Urothelium cell line (cell line): ENCODE data around the gene ARHGAP25.

Experiments used
- DNase-seq: peaks from one replicate; pipeline ENCODE4 v3.0.0; 2011; ENCODE audit warnings: low spot score, mixed read lengths
- FAIRE-seq: peaks from 2 replicates; lab custom pipeline; 2011; peaks lifted over from hg19 to GRCh38; lab: Jason Lieb, UNC

ARHGAP25 gene

DNA sequence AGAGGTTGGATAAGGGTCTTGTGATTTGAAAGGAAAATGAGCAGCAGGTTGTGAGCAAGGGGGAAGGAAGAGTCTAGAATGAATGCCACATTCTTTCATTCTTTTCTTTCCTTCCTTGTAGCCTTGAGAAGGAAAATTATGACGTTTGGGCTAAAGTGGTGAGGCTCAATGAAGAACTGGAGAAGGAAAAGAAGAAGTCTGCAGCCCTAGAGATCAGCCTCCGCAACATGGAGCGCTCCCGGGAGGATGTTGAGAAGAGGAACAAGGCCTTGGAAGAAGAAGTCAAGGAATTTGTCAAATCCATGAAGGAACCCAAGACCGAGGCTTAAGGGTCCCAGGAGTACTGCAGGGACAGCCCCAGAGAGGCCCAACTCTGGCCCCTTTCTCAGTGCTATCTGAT, 91.3 kb downstream of the ARHGAP25 start:
- no peak for DNase-seq
- FAIRE-seq: no peak

DNA sequence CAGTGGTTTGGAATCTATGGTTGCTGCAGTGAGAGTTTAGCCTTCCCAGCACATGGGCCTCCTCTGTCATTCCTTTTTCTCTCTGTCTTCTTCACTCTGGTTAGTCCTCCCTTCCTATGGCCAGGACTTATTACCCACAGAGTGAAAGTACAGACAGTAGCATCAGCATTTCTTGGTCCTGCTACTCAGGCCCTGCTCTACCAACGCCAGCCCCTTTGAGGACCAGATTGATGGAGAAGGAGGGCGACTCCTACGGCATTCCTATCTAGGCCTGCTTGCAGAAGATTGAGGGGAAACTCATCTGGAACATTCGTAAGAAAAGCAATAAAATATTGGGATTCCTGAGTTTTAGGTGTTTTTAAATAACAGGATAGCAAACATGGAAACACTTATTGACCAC, 93.1 kb downstream of the ARHGAP25 start:
- FAIRE-seq (no peak), DNase-seq (no peak)

DNA sequence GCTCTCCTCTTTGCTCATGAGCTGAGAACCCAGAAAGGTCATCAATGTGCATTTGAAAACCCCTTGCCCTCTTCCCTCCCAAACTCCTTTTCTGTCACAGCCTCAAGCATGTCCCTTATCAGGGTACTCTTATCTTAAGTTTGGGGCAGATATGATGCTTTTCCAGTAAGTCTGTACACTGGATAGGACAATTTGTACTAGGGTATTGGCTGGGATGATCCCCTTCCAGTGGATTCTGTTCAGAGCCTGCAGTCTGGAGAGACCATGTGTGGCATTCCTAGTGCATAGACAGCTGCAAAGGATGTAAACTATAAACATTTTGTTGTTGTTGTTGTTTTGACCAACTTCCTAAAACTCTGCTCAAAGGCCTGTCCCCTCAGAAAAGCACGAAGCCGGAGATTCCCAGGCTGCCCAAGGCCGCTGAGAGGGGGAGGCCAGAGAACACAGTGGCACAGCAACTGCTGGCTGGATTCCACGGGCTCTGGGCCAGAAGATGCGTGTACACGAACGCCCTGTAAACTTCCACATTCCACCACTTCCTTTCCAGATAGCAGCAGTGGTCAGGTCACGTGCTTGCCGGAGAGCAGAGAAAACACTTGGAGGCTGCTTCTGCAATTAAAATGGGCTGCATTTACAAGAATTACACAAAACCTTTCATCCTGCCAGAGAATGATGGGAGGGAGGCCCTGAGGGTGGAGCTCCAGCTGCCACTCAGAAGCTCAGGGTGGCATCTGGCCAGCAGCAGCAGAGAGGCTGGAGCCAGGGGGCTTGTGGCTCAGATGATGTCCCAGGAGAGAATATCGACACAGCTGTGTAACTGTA, 94.5 kb downstream of the ARHGAP25 start:
- DNase-seq (peak; percentile 97), FAIRE-seq (peak; percentile 13)

DNA sequence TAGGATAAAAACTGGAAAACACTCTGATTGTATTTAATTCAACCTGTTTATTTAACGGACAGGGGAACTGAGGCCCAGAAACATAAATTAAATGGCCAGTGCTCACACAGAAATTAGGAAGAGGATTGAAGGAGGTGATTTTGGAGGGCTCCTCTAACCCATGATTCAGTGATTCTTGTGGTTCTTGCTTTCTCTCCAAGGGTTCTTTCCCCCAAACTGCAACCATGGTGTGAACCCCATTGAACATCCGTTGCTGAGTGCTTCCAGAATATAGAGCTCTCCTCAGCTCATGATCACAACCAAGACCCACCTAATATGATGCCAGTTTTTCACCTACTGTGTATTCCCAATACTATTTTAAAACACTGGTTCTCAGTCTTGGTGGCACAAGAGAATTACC, 95.1 kb downstream of the ARHGAP25 start:
- DNase-seq (no peak), FAIRE-seq (no peak)

DNA sequence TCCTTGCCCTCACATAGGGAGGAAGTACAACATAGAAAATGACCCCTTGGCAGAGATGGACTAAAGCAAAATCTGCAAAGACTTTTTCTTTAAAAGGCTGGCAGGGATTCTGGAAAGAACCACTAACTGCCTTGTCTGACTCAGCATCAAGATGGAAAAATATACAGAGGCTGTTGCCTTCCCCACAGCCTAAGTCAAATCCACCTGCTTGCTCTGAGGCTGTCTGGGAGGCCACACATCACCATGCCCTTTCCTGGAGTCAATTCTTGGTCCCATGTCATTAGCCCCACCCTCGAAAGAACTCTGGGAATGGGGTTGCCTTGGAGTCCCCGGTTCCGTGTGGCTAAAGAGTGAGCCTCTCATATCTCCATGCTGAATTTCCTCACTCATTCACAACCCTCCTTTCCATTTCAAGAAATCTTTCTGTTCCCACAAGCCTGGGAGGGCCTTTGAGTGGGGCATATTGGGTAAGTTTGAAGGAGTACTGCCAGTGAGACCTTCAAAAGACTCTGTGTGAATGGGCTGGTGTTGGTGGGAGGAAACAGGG, 97.1 kb downstream of the ARHGAP25 start:
- DNase-seq: peak; percentile 43
- FAIRE-seq: no peak

DNA sequence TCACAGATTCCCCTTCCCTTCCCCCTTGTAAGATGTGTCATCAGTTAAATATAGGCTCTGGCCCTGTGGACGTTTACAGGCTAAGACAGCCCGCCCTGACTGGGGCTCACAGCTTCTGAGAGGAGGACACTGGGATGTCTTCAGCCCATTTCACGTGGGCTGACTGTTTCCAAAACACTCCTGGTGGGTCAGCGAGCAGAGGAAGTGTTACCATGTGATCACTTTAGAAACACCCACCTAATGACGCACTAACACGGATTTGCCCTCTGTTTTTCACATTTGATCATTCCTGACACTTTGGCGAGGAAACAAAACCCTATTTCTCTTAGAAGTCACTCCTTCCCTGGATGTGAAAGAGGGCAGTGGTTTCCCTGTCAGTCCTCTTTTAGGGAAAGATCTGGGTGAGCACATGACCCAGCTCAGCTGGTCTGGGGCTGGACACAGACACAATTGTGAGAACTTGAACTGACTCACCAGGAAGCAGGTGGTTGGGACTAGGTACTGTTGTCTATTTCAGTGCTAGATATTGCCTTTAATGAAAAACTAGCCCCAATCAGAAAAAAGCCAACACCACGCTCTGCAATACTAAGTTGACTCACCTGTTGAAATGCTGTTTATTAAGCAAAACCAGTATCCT, 97.7 kb downstream of the ARHGAP25 start:
- FAIRE-seq: no peak
- peak; percentile 75 for DNase-seq

DNA sequence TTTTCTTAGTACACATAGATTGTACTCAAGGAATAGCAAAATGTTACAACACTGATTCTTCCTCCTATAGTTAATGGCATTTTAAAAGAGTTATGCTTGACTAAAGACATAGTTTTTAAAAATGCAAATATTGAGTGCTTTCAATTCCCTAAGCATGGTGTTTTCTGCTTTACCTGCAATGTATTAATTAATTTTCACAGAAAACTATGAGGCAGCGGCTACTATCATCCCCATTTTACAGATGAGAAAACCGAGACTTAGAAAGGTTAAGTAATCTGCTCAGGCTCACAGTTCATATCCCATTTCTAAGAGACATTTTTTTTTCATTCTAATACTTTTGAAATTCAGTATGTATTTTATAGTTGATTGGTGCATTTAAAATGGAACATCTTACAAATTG, 98.6 kb downstream of the ARHGAP25 start:
- no peak for DNase-seq
- no peak for FAIRE-seq

DNA sequence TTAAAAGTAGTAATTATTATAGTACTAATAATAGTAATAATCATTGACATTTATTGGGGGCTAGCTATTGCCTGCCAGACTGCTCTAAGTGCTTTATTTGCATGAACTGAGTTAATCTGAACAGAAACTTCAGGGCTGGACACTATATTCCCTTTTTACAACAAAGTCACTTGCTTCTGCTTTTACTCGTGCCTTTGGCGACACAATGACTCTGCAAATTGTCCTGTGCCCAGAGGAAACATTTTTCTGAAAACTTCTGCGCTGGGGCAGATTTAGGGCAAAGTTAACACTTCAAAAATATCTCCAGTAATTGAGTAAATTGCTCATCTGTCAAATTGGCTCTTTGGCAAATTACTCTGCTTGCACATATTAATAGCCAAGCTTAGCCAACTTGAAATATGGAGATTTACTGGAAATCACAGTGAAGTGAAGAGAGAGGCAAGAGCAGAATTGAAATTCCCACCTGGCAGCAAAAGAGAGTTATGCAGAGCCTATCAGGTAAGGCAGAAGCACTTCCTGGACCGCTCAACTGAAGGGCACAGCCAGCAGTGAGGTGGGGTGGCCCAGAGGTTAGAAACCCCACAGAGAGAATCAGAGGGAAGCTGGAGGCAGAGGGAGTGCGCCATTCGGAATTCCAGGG, 100.2 kb downstream of the ARHGAP25 start:
- no peak for FAIRE-seq

DNA sequence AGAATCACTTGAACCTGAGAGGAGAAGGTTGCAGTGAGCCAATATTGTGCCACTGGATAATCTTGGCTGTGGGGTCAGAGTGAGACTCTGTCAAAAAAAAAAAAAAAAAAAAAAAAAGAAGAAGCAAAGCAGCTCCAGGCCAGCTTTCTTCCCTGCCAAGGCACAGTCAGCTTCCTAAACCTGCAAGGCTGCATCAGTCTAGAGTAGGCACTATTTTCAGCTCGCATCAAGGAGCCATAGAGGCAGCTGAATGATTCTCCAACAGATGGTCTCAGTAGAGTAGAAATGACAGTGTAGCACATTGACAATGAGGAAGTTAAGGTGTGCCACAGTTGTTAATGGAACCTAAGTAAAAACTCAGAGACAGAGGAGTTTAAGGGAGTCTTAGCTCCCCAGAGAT, 101.0 kb downstream of the ARHGAP25 start:
- DNase-seq (no peak), FAIRE-seq (no peak)

More for the DNA sequence above, 100.2 kb downstream of the ARHGAP25 start:
- DNase-seq: no peak

DNA sequence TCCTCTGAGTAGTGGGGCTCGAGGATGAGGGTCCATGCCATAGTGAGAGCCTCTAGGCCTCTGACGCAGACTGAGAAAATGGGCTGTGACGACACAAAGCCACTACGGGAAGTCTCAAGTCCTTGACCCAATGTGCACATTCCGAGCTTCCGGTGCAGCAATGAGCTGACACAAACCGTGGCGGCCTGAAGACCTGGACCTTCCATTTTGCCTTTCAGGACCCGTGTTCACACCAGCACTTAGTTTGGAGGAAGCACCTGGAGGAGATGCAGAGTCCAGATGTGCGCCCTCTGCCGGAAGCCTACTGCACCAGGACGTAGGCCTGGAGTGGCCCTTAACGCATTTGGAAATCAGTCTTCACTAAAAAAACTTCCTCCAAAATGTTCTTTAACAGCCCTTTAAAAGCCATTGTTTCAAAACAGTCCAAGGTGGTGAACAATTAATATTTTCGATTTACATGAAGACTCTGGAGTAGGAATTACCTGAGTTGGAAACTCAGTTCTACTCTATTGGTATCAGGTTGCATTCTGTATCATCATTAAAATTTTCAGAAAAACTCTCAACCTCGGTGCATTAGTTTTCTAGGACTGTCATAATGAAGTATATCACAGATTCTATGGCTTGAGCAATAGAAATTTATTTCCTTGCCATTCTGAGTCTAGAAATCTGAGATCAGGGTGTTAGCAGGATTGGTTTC, 102.7 kb downstream of the ARHGAP25 start:
- FAIRE-seq (no peak), DNase-seq (peak; percentile 50)

DNA sequence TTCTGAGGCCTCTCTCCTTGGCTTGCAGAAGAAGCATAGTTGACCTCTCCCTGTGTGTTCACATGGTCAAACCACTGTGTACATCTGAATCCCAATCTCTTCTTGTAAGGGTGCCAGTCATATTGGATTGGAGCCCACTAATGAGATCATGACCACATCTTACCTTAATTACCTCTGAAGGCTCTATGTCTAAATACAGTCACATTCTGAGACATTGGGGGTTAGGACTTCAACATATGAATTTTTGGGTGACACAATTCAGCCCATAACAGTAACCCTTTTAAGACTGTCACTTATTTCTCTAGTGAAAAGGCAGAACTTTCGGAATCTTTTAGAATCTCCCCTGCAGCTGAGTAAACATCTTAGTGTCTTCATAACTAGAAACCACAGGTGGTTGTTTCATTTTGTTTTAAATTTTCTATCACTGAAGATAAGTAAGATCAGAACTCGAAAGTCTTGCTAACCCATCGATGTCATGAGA, 103.3 kb downstream of the ARHGAP25 start:
- DNase-seq (no peak), FAIRE-seq (no peak)

DNA sequence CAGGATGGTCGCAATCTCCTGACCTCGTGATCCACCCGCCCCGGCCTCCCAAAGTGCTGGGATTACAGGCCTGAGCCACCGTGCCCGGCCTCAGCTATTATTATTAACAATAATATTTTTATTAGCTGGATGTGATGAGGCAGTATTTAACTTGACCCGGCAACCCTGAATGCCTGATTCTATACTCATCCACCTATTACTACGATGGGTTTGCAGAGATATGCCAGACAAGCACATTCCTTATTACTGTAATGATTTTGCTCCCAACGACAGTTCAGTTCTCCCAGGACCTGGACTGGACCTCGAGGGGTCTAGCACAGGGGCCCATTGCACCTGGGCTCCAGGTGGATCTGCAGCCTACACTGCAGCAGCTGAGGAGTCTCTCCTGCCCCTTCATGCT, 104.0 kb downstream of the ARHGAP25 start:
- no peak for DNase-seq
- FAIRE-seq: no peak

DNA sequence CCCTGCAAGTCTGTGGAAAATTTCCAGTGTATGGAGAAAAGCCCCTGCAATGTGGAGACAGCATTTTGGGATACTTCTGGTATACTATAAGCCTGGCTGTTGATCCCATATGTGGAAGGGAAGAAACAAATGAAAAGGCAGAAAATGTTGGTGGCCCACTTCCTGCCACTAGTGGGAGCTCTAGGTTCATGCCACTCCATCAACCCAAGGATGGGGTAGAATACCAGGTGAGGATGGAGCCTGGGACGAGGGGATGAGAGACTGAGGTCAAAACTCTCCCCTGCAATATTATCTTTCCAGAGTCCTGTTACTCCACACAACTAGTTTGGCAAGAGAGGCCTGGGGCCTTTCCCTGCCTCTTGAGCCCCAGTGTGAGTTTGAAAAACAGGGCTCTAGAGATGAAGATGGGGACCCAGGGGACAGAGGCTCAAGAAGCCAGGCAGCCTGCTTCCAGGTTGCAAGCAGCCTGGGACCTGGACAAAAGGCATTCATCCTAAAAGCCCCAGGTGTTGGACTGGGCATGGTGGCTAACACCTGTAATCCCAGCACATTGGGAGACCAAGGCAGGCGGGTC, 104.7 kb downstream of the ARHGAP25 start:
- no peak for DNase-seq

DNA sequence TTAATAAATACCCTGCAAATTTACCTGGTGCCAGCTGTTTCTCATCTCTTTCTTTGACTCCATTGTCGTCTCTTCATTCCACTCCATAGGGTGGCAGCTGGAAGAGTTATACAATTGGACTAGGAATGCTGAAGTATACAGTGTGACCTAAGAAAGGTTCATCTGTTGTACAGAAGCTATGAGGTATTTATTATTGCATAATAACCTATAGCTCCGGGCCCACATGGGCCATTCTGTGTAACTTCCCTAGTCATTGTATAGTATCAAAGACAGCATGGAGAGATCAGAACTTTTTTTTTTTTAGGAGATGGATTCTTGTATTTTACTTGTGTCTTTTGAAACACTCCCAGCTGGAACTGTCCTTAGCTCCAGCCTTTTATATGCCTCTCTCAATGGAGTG, 110.4 kb downstream of the ARHGAP25 start:
- FAIRE-seq (no peak), DNase-seq (no peak)

More for the DNA sequence above, 104.7 kb downstream of the ARHGAP25 start:
- FAIRE-seq: no peak

DNA sequence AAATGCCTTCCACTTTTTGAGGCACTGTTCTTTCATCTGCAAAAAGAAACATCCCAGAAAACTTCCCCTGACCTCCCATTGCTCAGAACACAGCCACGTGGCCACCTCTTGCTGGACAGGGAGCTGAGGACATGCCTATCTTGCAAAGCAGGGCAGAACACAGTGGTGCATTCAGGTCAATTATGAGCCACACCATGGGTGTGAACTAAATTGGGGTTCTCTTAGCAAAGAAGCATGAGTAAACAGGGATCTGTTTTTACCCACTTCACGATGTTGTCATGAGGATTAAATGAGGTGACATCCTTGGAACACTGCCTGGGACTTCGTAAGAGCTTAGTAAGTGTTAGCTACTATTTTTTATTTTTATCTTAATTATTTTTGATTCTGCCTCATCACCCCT, 111.5 kb downstream of the ARHGAP25 start:
- DNase-seq: no peak
- FAIRE-seq: no peak

DNA sequence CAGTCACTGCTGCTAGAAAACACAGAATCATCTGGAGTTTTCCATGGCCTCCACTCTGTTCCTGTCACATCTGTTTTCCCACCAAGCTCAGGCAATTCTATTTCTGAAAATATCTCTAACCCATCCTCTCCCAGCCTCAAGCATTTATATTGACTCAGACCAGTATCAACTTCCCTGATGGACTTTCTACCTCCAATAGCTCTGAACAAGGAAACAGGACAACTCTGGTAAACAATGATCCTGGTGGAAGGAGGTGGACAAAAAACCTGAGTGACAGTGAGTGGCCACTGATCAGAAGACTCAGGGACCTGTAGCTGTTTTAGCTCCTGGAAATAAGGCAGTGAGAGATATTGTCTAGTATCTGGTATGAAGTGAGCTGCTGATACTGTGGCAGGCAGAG, 113.1 kb downstream of the ARHGAP25 start:
- no peak for DNase-seq
- FAIRE-seq: no peak

DNA sequence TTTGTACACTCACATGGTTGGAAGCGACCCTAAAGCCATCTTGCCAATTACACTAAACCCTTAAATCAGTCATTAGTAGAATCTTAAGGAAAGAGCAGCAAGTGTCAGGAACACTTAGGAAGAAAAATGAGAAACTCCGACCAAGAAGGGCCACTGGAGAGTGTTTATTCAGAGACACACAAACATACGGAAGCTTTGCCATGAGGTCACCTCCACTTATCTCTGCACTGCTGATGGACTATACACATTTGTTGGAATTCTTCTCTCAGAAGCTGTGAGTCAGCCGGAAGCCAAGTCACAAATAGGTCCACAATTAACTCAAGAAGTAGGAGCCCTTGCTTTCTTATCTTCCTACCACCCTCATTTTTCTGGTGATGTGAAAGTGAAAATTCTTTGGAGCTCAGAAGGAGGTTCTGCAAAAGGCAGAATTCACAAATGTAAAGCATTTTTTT, 115.0 kb downstream of the ARHGAP25 start:
- FAIRE-seq: no peak
- peak; percentile 50 for DNase-seq

DNA sequence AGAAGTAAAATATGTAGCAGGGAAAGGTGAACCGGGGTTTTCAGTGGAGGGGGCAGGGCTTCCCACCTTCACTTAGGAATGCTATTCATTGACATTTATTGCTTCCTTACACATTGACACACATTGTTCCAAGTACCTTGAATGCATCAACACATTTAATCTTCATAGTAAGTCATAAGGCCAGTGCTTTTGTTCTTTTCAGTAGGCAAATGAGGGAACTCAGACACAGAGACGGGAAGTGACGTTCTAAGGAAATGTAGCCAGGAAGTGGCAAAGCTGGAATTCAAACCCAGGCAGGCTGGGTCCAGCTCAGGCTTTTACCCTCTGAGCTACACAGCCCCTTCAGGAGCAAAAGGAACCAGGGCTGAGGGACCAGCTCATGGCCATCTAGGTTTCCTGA, 115.9 kb downstream of the ARHGAP25 start:
- no peak for DNase-seq
- no peak for FAIRE-seq

DNA sequence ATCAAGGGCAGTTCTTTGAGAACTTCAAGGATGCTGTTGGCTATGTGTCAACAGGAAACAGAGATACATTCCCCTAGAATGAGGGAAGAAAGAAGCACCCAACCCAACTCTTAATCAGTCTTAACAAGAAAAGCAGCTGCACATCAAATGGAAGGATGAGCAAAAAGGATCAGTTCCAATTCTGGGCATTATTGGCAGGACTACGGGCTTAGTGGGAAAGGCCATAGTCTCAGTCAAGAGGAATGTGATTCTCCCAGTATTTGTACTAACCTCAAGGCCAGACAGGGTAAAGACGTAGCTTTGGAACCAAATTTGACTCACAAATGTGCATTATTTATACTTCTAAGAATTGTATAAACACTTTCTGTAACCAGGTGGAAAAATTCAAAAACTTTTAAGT, 118.4 kb downstream of the ARHGAP25 start:
- FAIRE-seq: no peak
- no peak for DNase-seq

DNA sequence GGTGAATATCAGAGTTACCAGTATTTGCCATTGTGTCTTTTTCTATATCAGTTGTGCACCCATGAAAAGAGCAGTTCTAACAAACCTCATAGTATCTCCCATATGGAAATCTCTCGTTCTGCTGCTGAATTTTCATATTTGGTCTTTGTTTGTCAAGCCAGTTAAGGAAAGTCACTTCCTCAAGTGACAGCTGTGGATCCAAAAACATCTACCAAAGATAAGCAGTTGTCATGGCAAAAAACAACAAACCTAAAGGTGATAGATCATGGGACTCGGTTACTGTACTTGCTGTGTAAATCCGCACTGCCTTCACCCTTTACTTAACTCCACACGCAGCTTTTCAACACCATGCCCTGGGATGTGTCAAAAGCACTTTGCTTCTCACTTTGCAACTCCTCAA, 119.3 kb downstream of the ARHGAP25 start:
- no peak for DNase-seq
- FAIRE-seq: peak; percentile 53
